T-cell (primary cell): ENCODE measurements around the gene STRN3. TPM values are rescaled to one million over a fixed set of nuclear protein-coding genes. Genes with fewer than 3 reads are reported as not detected.
"Not testable (repeated sequence)": the region's sequence is repeated elsewhere in the genome, so short reads cannot be mapped to it uniquely, and the experiment has no call there.

ENCODE experiments used
- ATAC-seq, 4 experiments: fragments of 200-7000 bp in 3 of 4; fragments of 150-1000 bp in 1 of 4; cut with Tn5 transposase; replicated peaks in 1 of 4; 1 replicate in 3 of 4; 2 replicates in 1 of 4; pipeline ENCODE4 v1.10.0; 2021; ENCODE audit warnings: moderate library complexity in 3 of 4, mild to moderate bottlenecking in 2 of 4, moderate number of reproducible peaks in 1 of 4
- CTCF ChIA-PET, 2 donors: fragments of 300-600 bp; sonication (Branson Sonifier 250); formaldehyde crosslinking; loops; one replicate each; lab custom pipeline; 2022; ENCODE audit warnings: antibody characterized with exemption in 2 of 2; lab: Charles Lee
- POLR2A ChIA-PET, 2 donors: fragments of 300-600 bp; sonication (Branson Sonifier 250); formaldehyde crosslinking; loops; one replicate each; lab custom pipeline; 2022; ENCODE audit warnings: antibody characterized with exemption in 2 of 2; lab: Charles Lee
- DNase-seq, 35 experiments: peaks; one replicate each; pipeline versions ENCODE4 v3.0.0 to v3.0.0-alpha.2; 2013 to 2023
- H3K27ac ChIP-seq: one replicate; pipeline ENCODE4 v1.5.1; 2013; ENCODE audit warnings: low read length
- H3K27me3 ChIP-seq, 2 experiments: replicated peaks in 1 of 2; 1 replicate in 1 of 2; 2 replicates in 1 of 2; pipeline versions ENCODE4 v1.6.1 to v1.7.0; 2013; ENCODE audit warnings: low read length in 1 of 2, mixed read lengths in 1 of 2; ENCODE audit not compliant: control insufficient read depth in 2 of 2, insufficient read depth in 2 of 2; ENCODE audit errors: extremely low read depth in 1 of 2
- H3K36me3 ChIP-seq, 2 donors: 1 replicate in 1 of 2; 2 replicates in 1 of 2; pipeline versions ENCODE4 v1.6.1 to v1.7.0; 2013; ENCODE audit warnings: low read length in 1 of 2; ENCODE audit not compliant: control insufficient read depth in 2 of 2, insufficient read depth in 1 of 2; ENCODE audit errors: extremely low read depth in 1 of 2
- H3K4me1 ChIP-seq, 2 experiments: 1 replicate in 1 of 2; 2 replicates in 1 of 2; pipeline versions ENCODE4 v1.6.1 to v1.7.0; 2013; ENCODE audit warnings: low read length in 2 of 2, mixed read lengths in 1 of 2; ENCODE audit not compliant: insufficient read depth in 2 of 2, control insufficient read depth in 1 of 2; ENCODE audit errors: extremely low read depth in 1 of 2
- H3K4me3 ChIP-seq, 2 donors: 1 replicate in 1 of 2; 2 replicates in 1 of 2; pipeline versions ENCODE4 v1.5.1 to v1.7.0; 2013; ENCODE audit warnings: mild to moderate bottlenecking in 2 of 2, low read length in 1 of 2, moderate library complexity in 1 of 2; ENCODE audit not compliant: control insufficient read depth in 1 of 2; ENCODE audit errors: extremely low read depth in 1 of 2
- H3K9me3 ChIP-seq: 2 replicates; pipeline ENCODE4 v1.7.0; 2013
- H3K27ac Mint-ChIP-seq, 2 donors: one replicate each; pipeline ENCODE4 v1.8.0; 2020 to 2021; ENCODE audit warnings: mild to moderate bottlenecking in 2 of 2, mixed read lengths in 2 of 2
- H3K27me3 Mint-ChIP-seq, 2 donors: one replicate each; pipeline ENCODE4 v1.8.0; 2021 to 2022; ENCODE audit warnings: mixed read lengths in 2 of 2
- H3K36me3 Mint-ChIP-seq: one replicate; pipeline ENCODE4 v1.8.0; 2021; ENCODE audit warnings: mixed read lengths
- H3K4me1 Mint-ChIP-seq, 3 donors: one replicate each; pipeline ENCODE4 v1.8.0; 2020 to 2022; ENCODE audit warnings: mixed read lengths in 3 of 3, mild to moderate bottlenecking in 1 of 3
- H3K4me3 Mint-ChIP-seq, 3 donors: one replicate each; pipeline ENCODE4 v1.8.0; 2020 to 2022; ENCODE audit warnings: mild to moderate bottlenecking in 3 of 3, mixed read lengths in 3 of 3, moderate library complexity in 3 of 3
- H3K9me3 Mint-ChIP-seq, 3 donors: one replicate each; pipeline ENCODE4 v1.8.0; 2020 to 2022; ENCODE audit warnings: mixed read lengths in 3 of 3
- WGBS: methylation state at CpG from one replicate; pipeline ENCODE4 v1.1.5; 2013; ENCODE audit warnings: missing lambda C conversion rate; ENCODE audit not compliant: insufficient coverage; 5-methylcytosine and 5-hydroxymethylcytosine counted together
- total RNA-seq, 35 experiments: library from RNA in 6 of 35; stranded (reverse) in 6 of 35; fragments of 120-200 nt in 1 of 35; gene quantifications; one replicate each; pipeline versions ENCODE4 v1.2.1 to v1.2.4 and lab custom pipeline; 2013 to 2026

Gene STRN3
- total RNA-seq, 5 donors from 2014 or later (not counting 1 experiment from before 2014, with no cell fraction given): 18.4 to 31.4 (median 21.5) TPM

DNA sequence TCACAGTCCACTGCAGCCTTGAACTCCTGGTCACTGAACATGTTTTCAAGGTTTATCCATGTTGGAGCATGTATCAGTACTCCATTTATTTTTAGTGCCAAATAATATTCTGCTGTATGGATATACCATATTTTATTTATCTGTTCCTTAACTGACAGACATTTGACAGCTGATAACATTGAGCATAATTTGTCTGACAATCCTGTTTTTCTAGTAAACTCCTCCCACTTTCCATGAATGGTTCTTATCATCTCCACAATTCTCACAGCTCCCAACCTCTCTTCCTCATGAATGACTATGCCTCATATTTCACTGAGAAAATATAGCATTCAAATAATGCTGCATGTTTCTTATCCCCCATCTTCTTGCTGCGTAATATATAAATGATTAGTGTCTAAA, 118.5 kb downstream of the STRN3 start:
- H3K4me3 Mint-ChIP-seq: no peak overlapping the region
- no peaks in the 10 kb centered on the region for H3K9me3 Mint-ChIP-seq
- CTCF ChIA-PET: no interaction called here
- POLR2A ChIA-PET: no interaction called here
- peaks cover 0 to 1% (median 0%) of the 10 kb centered on the region in 3 donors for H3K4me1 Mint-ChIP-seq
- peaks cover 7 to 37% of the 10 kb centered on the region in 2 donors for H3K36me3 ChIP-seq
- no peaks in the 10 kb centered on the region for H3K27me3 Mint-ChIP-seq
- H3K27ac ChIP-seq: no peak overlapping the region
- no peak for DNase-seq
- no peaks in the 10 kb centered on the region for H3K4me1 ChIP-seq
- peaks cover 32% of the 10 kb centered on the region for H3K36me3 Mint-ChIP-seq
- no peaks in the 10 kb centered on the region for H3K27me3 ChIP-seq
- H3K9me3 ChIP-seq: no peaks in the 10 kb centered on the region
- WGBS: no CpG with 5 or more reads among the region's 1 CpG
- H3K27ac Mint-ChIP-seq: no peak overlapping the region
- H3K4me3 ChIP-seq: no peak overlapping the region
- ATAC-seq: no peak

DNA sequence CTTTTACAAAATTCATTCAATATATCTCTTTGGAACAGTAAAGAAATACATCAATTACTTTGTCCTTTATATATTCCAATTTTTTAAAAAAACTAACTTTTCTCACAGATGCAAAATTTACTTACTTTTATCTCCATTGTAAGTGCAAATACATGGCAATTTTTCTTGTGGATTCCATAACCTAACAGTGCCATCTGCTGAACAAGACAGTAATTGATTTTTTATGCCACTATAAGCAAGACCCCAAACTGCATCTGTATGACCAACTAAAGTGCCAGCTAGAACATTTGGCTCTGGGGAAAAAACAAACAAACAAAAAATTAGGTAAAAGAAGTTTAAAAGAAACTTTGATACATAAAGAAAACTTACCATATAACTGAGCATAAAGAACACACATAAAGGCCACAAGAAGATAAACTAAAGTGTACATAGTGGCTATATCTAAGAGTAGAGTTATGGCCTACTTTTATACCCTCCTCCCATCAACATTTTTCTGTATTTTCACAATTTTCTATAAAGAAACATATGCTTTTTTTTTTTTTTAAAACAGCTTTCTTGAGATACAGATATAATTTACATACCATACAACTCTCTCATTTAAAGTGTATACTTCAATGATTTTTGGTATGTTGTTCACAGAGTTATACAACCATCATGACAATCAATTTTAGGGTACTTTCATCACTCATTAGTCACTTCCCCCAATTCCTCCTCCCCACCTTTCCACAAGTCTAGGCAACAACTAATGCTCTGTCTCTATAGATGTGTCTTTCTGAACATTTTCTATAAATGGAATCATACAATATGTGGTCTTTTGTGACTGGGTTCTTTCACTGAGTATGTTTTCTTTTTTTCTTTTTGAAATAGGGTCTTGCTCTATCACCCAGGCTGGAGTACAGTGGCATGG, 119.2 kb downstream of the STRN3 start:
- H3K4me3 Mint-ChIP-seq: no peak overlapping the region
- H3K4me1 Mint-ChIP-seq: peaks cover 0 to 1% (median 0%) of the 10 kb centered on the region in 3 donors
- Histone ChIP-seq H3K36me3 (peaks cover 7 to 36% of the 10 kb centered on the region in 2 donors), H3K9me3 (no peaks in the 10 kb centered on the region), H3K4me1 (no peaks in the 10 kb centered on the region), H3K4me3 (no peak overlapping the region), H3K27me3 (no peaks in the 10 kb centered on the region), H3K27ac (no peak overlapping the region)
- CTCF ChIA-PET: no interaction called here
- POLR2A ChIA-PET: interaction anchor here in 1 of 2 donors (0.5 kb wide), 1 partner anchor 80 kb away, joined by 5 read pairs; no protein-coding TSS in a partner anchor
- H3K27me3 Mint-ChIP-seq: no peaks in the 10 kb centered on the region
- no peak overlapping the region for H3K27ac Mint-ChIP-seq
- DNase-seq (peak in 1 of 35 experiments; percentile 24), ATAC-seq (no peak)
- no peaks in the 10 kb centered on the region for H3K9me3 Mint-ChIP-seq
- peaks cover 37% of the 10 kb centered on the region for H3K36me3 Mint-ChIP-seq

DNA sequence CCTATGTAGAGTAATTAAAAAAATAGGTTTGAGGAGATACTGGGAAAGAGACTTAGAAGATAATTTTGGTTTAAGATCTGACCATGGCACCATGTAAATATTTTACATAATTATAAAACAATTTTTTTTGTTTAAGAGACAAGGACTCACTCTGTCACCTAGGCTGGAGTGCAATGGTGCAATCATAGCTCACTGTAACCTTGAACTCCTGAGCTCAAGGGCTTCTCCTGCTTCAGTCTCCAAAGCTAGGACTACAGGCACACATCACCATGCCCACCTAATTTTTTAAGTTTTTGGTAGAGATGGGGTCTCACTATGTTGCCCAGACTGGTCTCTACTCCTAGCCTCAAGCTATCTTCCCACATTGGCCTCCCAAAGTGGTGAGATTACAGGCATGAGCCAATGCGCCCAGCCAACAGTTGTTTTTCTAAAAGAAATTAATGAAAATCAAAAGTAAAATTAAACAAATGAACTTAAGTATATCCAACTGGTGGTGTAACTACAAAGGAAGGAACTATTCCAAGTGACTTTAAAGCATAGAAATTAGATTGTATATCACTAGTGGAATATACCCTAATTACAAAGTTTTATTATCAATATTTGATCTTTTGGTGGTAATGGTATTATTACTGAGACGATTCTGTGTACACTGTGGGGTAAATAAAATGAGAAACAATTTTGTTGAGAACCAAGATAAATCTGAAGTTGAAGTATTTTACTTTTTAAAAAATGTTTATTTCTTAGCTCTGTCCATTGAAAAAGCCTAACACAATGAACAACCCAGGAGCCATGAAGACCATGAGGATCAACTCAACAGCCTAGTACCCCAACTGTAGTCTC, 122.7 kb downstream of the STRN3 start:
- ChIA-PET POLR2A (interaction anchor here in 1 of 2 donors (0.6 kb wide), 1 partner anchor 203 kb away, joined by 4 read pairs; no protein-coding TSS in a partner anchor), CTCF (interaction anchor here (0.6 to 0.8 kb wide), 3 partner anchors 51 to 281 kb away, joined by 3 to 4 read pairs (median 3); no protein-coding TSS in a partner anchor)
- no peak for DNase-seq
- Histone ChIP-seq H3K9me3 (no peaks in the 10 kb centered on the region), H3K4me3 (no peak overlapping the region), H3K4me1 (no peaks in the 10 kb centered on the region), H3K36me3 (peaks cover 0 to 16% of the 10 kb centered on the region in 2 donors), H3K27me3 (no peaks in the 10 kb centered on the region), H3K27ac (no peak overlapping the region)
- Mint-ChIP-seq H3K9me3 (no peaks in the 10 kb centered on the region), H3K4me1 (no peaks in the 10 kb centered on the region), H3K27ac (no peak overlapping the region), H3K27me3 (no peaks in the 10 kb centered on the region), H3K4me3 (no peak overlapping the region), H3K36me3 (peaks cover 42% of the 10 kb centered on the region)
- no CpG with 5 or more reads among the region's 2 CpGs for WGBS
- ATAC-seq: no peak

DNA sequence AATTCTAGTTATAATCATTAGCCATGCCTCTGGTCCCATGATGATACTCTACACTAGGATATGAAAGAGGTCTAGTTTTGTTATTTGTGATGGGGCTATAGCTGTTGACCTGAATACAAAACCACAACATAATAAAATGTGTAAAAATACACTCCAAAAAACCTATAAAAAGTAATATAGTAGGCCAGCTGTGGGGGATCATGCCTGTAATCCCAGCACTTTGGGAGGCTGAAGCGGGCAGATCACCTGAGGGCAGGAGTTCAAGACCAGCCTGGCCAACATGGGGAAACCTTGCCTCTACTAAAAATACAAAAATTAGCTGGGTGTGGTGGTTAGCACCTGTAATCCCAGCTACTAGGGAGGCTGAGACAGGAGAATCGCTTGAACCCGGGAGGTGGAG, 129.1 kb downstream of the STRN3 start:
- peaks cover 48% of the 10 kb centered on the region for H3K36me3 Mint-ChIP-seq
- H3K4me1 ChIP-seq, H3K9me3 ChIP-seq, H3K4me1 Mint-ChIP-seq, H3K4me3 Mint-ChIP-seq, H3K9me3 Mint-ChIP-seq, H3K27me3 ChIP-seq, ATAC-seq, DNase-seq, H3K4me3 ChIP-seq, CTCF ChIA-PET, H3K27me3 Mint-ChIP-seq, H3K27ac Mint-ChIP-seq, H3K27ac ChIP-seq: not testable (repeated sequence)
- POLR2A ChIA-PET: interaction anchor here in 1 of 2 donors (0.6 kb wide), 1 partner anchor 195 kb away, joined by 4 read pairs; no protein-coding TSS in a partner anchor
- peaks cover 3 to 17% of the 10 kb centered on the region in 2 donors for H3K36me3 ChIP-seq
- WGBS: 100% methylated on average over 2 of the region's 3 CpGs

DNA sequence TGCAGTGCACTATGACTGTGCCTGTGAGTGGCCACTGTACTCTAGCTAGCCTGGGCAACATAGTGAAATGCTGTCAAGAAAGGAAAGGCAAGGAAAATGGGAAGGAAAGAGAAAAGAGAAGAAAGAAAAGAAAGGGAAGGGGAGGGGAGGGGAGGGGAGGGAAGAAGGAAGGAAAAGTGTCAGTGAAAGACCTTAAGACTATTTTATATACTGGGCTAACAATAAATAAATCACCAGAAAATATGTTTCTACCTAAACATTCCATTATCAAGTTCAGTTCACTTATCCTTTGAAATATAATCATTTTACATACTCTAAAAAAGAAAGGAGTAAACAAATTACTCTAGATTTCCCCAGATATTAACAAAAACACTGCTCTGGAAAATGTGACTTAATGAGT, 129.7 kb downstream of the STRN3 start:
- no peak overlapping the region for H3K4me3 Mint-ChIP-seq
- ATAC-seq (no peak), DNase-seq (no peak)
- no peaks in the 10 kb centered on the region for H3K27me3 ChIP-seq
- H3K4me1 Mint-ChIP-seq: peaks cover 0 to 2% (median 0%) of the 10 kb centered on the region in 3 donors
- peaks cover 3 to 17% of the 10 kb centered on the region in 2 donors for H3K36me3 ChIP-seq
- H3K27ac Mint-ChIP-seq: peak overlapping the region in 1 of 2 donors; percentile 5
- H3K4me3 ChIP-seq: no peak overlapping the region
- peaks cover 44% of the 10 kb centered on the region for H3K36me3 Mint-ChIP-seq
- H3K9me3 Mint-ChIP-seq: no peaks in the 10 kb centered on the region
- POLR2A ChIA-PET: no interaction called here
- no peaks in the 10 kb centered on the region for H3K9me3 ChIP-seq
- H3K4me1 ChIP-seq: no peaks in the 10 kb centered on the region
- no peak overlapping the region for H3K27ac ChIP-seq
- no peaks in the 10 kb centered on the region for H3K27me3 Mint-ChIP-seq
- CTCF ChIA-PET: no interaction called here

DNA sequence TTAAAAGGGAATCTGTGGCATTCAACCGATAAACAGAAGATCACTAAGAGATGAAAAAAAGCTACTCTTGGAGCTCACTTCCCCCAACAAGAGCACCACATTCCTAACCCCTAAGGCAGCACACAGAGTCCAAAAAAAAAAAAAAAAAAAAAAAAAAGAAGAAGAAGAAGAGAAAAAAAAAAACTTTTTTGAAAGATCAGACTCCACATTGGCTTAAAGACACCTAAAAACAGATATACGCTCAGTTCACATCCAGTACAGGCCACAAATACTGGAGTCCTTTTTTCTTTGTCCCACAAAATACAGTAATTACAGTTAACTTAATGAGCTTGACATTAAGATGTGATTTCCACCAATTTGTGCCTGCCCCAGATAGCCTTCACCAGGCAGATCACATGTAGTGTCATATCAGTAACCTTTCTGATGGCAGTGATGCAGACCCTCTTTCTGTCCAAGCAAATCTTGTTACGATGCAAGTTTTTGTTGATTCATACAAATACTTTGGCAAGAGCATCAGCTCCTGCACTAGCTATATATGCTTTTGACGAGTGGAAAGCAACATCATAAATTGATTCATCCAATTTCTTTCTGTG, 131.2 kb downstream of the STRN3 start:
- DNase-seq: no peak
- Mint-ChIP-seq H3K4me3 (no peak overlapping the region), H3K27ac (peak overlapping the region in 1 of 2 donors; percentile 34), H3K4me1 (peaks cover 0 to 2% (median 0%) of the 10 kb centered on the region in 3 donors), H3K36me3 (peaks cover 42% of the 10 kb centered on the region), H3K9me3 (no peaks in the 10 kb centered on the region), H3K27me3 (no peaks in the 10 kb centered on the region)
- ChIA-PET POLR2A (interaction anchor here in 1 of 2 donors (0.6 kb wide), 1 partner anchor 31 kb away, joined by 4 read pairs; no protein-coding TSS in a partner anchor), CTCF (interaction anchor here in 1 of 2 donors (0.6 to 0.7 kb wide), 3 partner anchors 245 to 629 kb away, joined by 4 to 5 read pairs (median 4); no protein-coding TSS in a partner anchor)
- H3K4me3 ChIP-seq: no peak overlapping the region
- no peaks in the 10 kb centered on the region for H3K9me3 ChIP-seq
- H3K27me3 ChIP-seq: no peaks in the 10 kb centered on the region
- WGBS: 100% methylated on average over 2 of the region's 4 CpGs
- H3K36me3 ChIP-seq: peaks cover 3 to 17% of the 10 kb centered on the region in 2 donors
- no peak overlapping the region for H3K27ac ChIP-seq
- H3K4me1 ChIP-seq: no peaks in the 10 kb centered on the region
- ATAC-seq: no peak
